ENCODE measurements around the gene MACROD1. TPM values are rescaled to one million over a fixed set of nuclear protein-coding genes. Genes with fewer than 3 reads are reported as not detected.

The MACROD1 gene
- total and polyA plus RNA-seq, 2 of the 13 experiments (the other 11 are each of a cell fraction or from before 2014, with no cell fraction given), result 23.1 to 34.5 TPM

DNA sequence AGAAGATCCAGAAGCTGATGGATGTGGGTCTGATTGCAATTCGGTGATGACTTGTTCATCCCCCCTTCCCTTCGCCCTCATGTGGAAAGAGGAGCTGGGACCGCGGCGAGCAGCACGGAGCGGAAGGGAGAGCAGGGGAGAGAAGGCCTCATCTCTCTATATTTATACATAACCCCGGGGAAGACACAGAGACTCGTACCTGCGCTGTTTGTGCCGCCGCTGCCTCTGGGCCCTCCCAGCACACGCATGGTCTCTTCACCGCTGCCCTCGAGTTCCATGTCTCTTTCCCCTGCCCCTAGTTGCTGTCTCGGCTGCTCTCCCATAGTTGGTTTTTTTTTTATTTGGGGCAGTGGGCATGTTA lies 38.1 kb upstream of the MACROD1 start:
- WGBS (ENCODE audit: low lambda C conversion rate), result 98% methylated on average over 16 of the region's 16 CpGs
- Histone ChIP-seq H3K27me3 (ENCODE audit: control insufficient read depth in 1 of 2, insufficient read depth in 2 of 2, low read length in 2 of 2) (no peaks in the 10 kb centered on the region), H4K20me1 (ENCODE audit: insufficient read depth, low read length) (0 out of 2 replicates have a peak, but pooled peaks cover 2% of the 10 kb centered on the region), H2AFZ (ENCODE audit: low read length) (no peak overlapping the region), H3K4me3 (replicated peaks in 1 of 3; ENCODE audit: insufficient read depth in 1 of 3, low read depth in 2 of 3, low read length in 3 of 3) (no peak overlapping the region), H3K9me3 (ENCODE audit: low read length) (no peaks in the 10 kb centered on the region), H3K36me3 (replicated peaks in 1 of 2; ENCODE audit: control insufficient read depth in 1 of 2, insufficient read depth in 2 of 2, low read length in 2 of 2) (peaks cover 36 to 45% of the 10 kb centered on the region in 2 experiments), H3K4me2 (ENCODE audit: low read depth, low read length) (no peak overlapping the region), H3K27ac (ENCODE audit: extremely low read length, insufficient read depth, low read length) (no peak overlapping the region), H3K4me1 (ENCODE audit: insufficient read depth, low read length) (peaks cover 17% of the 10 kb centered on the region), H3K9ac (ENCODE audit: insufficient read depth, low read depth, low read length) (no peak overlapping the region), H3K79me2 (ENCODE audit: insufficient read depth, low read length) (no peaks in the 10 kb centered on the region)
- TSS peak; percentile 57 for BruUV-seq (replicated peaks)
- no peak for DNase-seq (ENCODE audit: low spot score)
- ChIA-PET CTCF (ENCODE audit: low intra/inter-chr PET ratio, low total read pairs) (interaction anchor here (1.3 to 1.7 kb wide), 2 partner anchors 97 to 100 kb away, joined by 6 to 7 read pairs; partner anchors contain the start of gene CATSPERZ), POLR2A (interaction anchor here (0.8 to 3.8 kb wide), 10 partner anchors 13 to 128 kb away, joined by 3 to 18 read pairs (median 5); partner anchors contain the start of genes CATSPERZ, FKBP2, NUDT22 and STIP1)
- TF ChIP-seq ZMYM2 (CRISPR knock-in tag; IDR thresholded peaks at IDR 0.05), result no peak
- no peak for TF ChIP-seq MTF2 (CRISPR knock-in tag; IDR thresholded peaks at IDR 0.05; ENCODE audit: borderline replicate concordance)
- TF ChIP-seq, protein P1, sequence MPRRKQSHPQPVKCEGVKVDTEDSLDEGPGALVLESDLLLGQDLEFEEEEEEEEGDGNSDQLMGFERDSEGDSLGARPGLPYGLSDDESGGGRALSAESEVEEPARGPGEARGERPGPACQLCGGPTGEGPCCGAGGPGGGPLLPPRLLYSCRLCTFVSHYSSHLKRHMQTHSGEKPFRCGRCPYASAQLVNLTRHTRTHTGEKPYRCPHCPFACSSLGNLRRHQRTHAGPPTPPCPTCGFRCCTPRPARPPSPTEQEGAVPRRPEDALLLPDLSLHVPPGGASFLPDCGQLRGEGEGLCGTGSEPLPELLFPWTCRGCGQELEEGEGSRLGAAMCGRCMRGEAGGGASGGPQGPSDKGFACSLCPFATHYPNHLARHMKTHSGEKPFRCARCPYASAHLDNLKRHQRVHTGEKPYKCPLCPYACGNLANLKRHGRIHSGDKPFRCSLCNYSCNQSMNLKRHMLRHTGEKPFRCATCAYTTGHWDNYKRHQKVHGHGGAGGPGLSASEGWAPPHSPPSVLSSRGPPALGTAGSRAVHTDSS (CRISPR knock-in tag; conservative IDR thresholded peaks at IDR 0.05), result no peak
- ATAC-seq, result no peak
- intact Hi-C loops (cut with micrococcal nuclease; ENCODE audit: unreplicated experiment) (no loop called here), in situ Hi-C loops (cut with HindIII; ENCODE audit: extremely low pct_ligation_motif_present, low pct_unique_long_range_greater_than_20kb) (no loop called here)
- FAIRE-seq, result no peak

- intact Hi-C loops (cut with micrococcal nuclease; ENCODE audit: unreplicated experiment) (no loop called here), in situ Hi-C loops (cut with HindIII; ENCODE audit: extremely low pct_ligation_motif_present, low pct_unique_long_range_greater_than_20kb) (no loop called here)
- H2AFZ ChIP-seq (ENCODE audit: low read length), result no peak overlapping the region
- H3K9me3 ChIP-seq (ENCODE audit: low read length), result no peaks in the 10 kb centered on the region
- no peaks in the 10 kb centered on the region for H3K27me3 ChIP-seq (ENCODE audit: control insufficient read depth in 1 of 2, insufficient read depth in 2 of 2, low read length in 2 of 2)
- H3K9ac ChIP-seq (ENCODE audit: insufficient read depth, low read depth, low read length), result no peak overlapping the region
- DNase-seq (ENCODE audit: low spot score), result no peak
- TF ChIP-seq RFX1 (IDR thresholded peaks at IDR 0.05) (no peak), POLR2A (IDR thresholded peaks at IDR 0.05; ENCODE audit: insufficient read depth in 1 of 2, low read depth in 2 of 2, low read length in 2 of 2) (0 out of 4 replicates have a peak, but pooled peaks of 1 of the 2 experiments have one; percentile 8), RFXAP (CRISPR knock-in tag; IDR thresholded peaks at IDR 0.05; ENCODE audit: borderline replicate concordance) (no peak), FOXP1 (IDR thresholded peaks at IDR 0.05) (no peak), FOXP1 (CRISPR knock-in tag; IDR thresholded peaks at IDR 0.05) (no peak), ZNF468 (CRISPR knock-in tag; IDR thresholded peaks at IDR 0.05) (no peak)
- no peaks in the 10 kb centered on the region for H3K79me2 ChIP-seq (ENCODE audit: insufficient read depth, low read length)
- POLR2A ChIA-PET, result interaction anchor here (1.6 to 3.8 kb wide), 3 partner anchors 18 to 38 kb away, joined by 5 to 18 read pairs (median 6); partner anchors contain the start of genes FKBP2, NUDT22, STIP1 and TRPT1
- no TSS peak for BruUV-seq (replicated peaks)
- no peak overlapping the region for H3K4me3 ChIP-seq (replicated peaks in 1 of 3; ENCODE audit: insufficient read depth in 1 of 3, low read depth in 2 of 3, low read length in 3 of 3)
- no peak overlapping the region for H3K27ac ChIP-seq (ENCODE audit: extremely low read length, insufficient read depth, low read length)
- 0 out of 2 replicates have a peak, but pooled peaks cover 2% of the 10 kb centered on the region for H4K20me1 ChIP-seq (ENCODE audit: insufficient read depth, low read length)
- CTCF ChIA-PET (ENCODE audit: low intra/inter-chr PET ratio, low total read pairs), result interaction anchor here (1.7 kb wide), 1 partner anchor 101 kb away, joined by 7 read pairs; no protein-coding TSS in a partner anchor
- no peak overlapping the region for H3K4me2 ChIP-seq (ENCODE audit: low read depth, low read length)
- H3K36me3 ChIP-seq (replicated peaks in 1 of 2; ENCODE audit: control insufficient read depth in 1 of 2, insufficient read depth in 2 of 2, low read length in 2 of 2), result peaks cover 36 to 47% of the 10 kb centered on the region in 2 experiments
- WGBS (ENCODE audit: low lambda C conversion rate), result 98% methylated on average over 27 of the region's 27 CpGs
- FAIRE-seq, result no peak
- peaks cover 17% of the 10 kb centered on the region for H3K4me1 ChIP-seq (ENCODE audit: insufficient read depth, low read length)
- ATAC-seq, result no peak
These were observed 37.6 kb upstream of the MACROD1 start for GRCh38 chr11:64203421-64204079.

Measured in HepG2 (cell line).